Measurements from ENCODE around the gene TRAF2. TPM values are rescaled to one million over a fixed set of nuclear protein-coding genes. Genes with fewer than 3 reads are reported as not detected.

TRAF2 gene
- total RNA-seq, 2 experiments from 2014 or later, result 43.6 to 45.7 TPM

- H3K4me3 Mint-ChIP-seq, result no peak overlapping the region
- ChIA-PET CTCF (no interaction called here), POLR2A (interaction anchor here (1.0 kb wide), 1 partner anchor 10 kb away, joined by 3 read pairs; the partner anchor contains the start of gene EDF1)
- H3K4me1 Mint-ChIP-seq, result peaks cover 1% of the 10 kb centered on the region
- H3K27me3 Mint-ChIP-seq, result no peaks in the 10 kb centered on the region
- no peak for DNase-seq
- H3K27ac Mint-ChIP-seq, result no peak overlapping the region
- no peaks in the 10 kb centered on the region for H3K36me3 Mint-ChIP-seq (ENCODE audit: low read depth)
- no peaks in the 10 kb centered on the region for H3K9me3 Mint-ChIP-seq
Measured at GRCh38 chr9:136856079-136856476, 30.2 kb upstream of the TRAF2 start.

- Mint-ChIP-seq H3K36me3 (ENCODE audit: low read depth) (no peaks in the 10 kb centered on the region), H3K4me3 (no peak overlapping the region), H3K4me1 (peaks cover 1% of the 10 kb centered on the region), H3K27me3 (no peaks in the 10 kb centered on the region), H3K27ac (no peak overlapping the region), H3K9me3 (no peaks in the 10 kb centered on the region)
- ChIA-PET POLR2A (interaction anchor here (1.0 kb wide), 1 partner anchor 9 kb away, joined by 3 read pairs; the partner anchor contains the start of gene EDF1), CTCF (no interaction called here)
- no peak for DNase-seq
Measured at GRCh38 chr9:136856541-136857141, 29.7 kb upstream of the TRAF2 start.

GRCh38 chr9:136857166-136857565 is 29.1 kb upstream of the TRAF2 start:
- POLR2A ChIA-PET, result interaction anchor here (1.0 kb wide), 1 partner anchor 9 kb away, joined by 3 read pairs; the partner anchor contains the start of gene EDF1
- Mint-ChIP-seq H3K4me3 (no peak overlapping the region), H3K27ac (no peak overlapping the region), H3K4me1 (peaks cover 1% of the 10 kb centered on the region), H3K36me3 (ENCODE audit: low read depth) (peaks cover 3% of the 10 kb centered on the region), H3K9me3 (no peaks in the 10 kb centered on the region), H3K27me3 (no peaks in the 10 kb centered on the region)
- no peak for DNase-seq
- CTCF ChIA-PET, result no interaction called here

- no peaks in the 10 kb centered on the region for H3K9me3 Mint-ChIP-seq
- H3K27ac Mint-ChIP-seq, result no peak overlapping the region
- H3K27me3 Mint-ChIP-seq, result no peaks in the 10 kb centered on the region
- peaks cover 4% of the 10 kb centered on the region for H3K36me3 Mint-ChIP-seq (ENCODE audit: low read depth)
- H3K4me1 Mint-ChIP-seq, result peaks cover 1% of the 10 kb centered on the region
- H3K4me3 Mint-ChIP-seq, result no peak overlapping the region
- POLR2A ChIA-PET, result no interaction called here
- CTCF ChIA-PET, result no interaction called here
- no peak for DNase-seq
Measured at GRCh38 chr9:136857581-136858412, 28.5 kb upstream of the TRAF2 start.

GRCh38 chr9:136858452-136858843 is 27.9 kb upstream of the TRAF2 start:
- H3K4me3 Mint-ChIP-seq, result no peak overlapping the region
- peaks cover 11% of the 10 kb centered on the region for H3K36me3 Mint-ChIP-seq (ENCODE audit: low read depth)
- no peaks in the 10 kb centered on the region for H3K9me3 Mint-ChIP-seq
- H3K27me3 Mint-ChIP-seq, result no peaks in the 10 kb centered on the region
- ChIA-PET CTCF (no interaction called here), POLR2A (no interaction called here)
- H3K27ac Mint-ChIP-seq, result no peak overlapping the region
- DNase-seq, result no peak
- H3K4me1 Mint-ChIP-seq, result peaks cover 1% of the 10 kb centered on the region

- ChIA-PET POLR2A (no interaction called here), CTCF (interaction anchor here (0.5 to 0.6 kb wide), 2 partner anchors 18 to 177 kb away, joined by 3 read pairs; no protein-coding TSS in a partner anchor)
- H3K9me3 Mint-ChIP-seq, result no peaks in the 10 kb centered on the region
- DNase-seq, result no peak
- H3K27ac Mint-ChIP-seq, result no peak overlapping the region
- peaks cover 8% of the 10 kb centered on the region for H3K4me1 Mint-ChIP-seq
- no peaks in the 10 kb centered on the region for H3K27me3 Mint-ChIP-seq
- H3K36me3 Mint-ChIP-seq (ENCODE audit: low read depth), result peaks cover 17% of the 10 kb centered on the region
- no peak overlapping the region for H3K4me3 Mint-ChIP-seq
Measured at GRCh38 chr9:136858844-136859757, 27.2 kb upstream of the TRAF2 start.

- DNase-seq, result no peak
- H3K36me3 Mint-ChIP-seq (ENCODE audit: low read depth), result peaks cover 19% of the 10 kb centered on the region
- no peak overlapping the region for H3K27ac Mint-ChIP-seq
- H3K4me1 Mint-ChIP-seq, result peaks cover 17% of the 10 kb centered on the region
- ChIA-PET POLR2A (interaction anchor here (2.2 kb wide), 1 partner anchor 22 kb away, joined by 8 read pairs; no protein-coding TSS in a partner anchor), CTCF (no interaction called here)
- H3K27me3 Mint-ChIP-seq, result no peaks in the 10 kb centered on the region
- no peak overlapping the region for H3K4me3 Mint-ChIP-seq
- no peaks in the 10 kb centered on the region for H3K9me3 Mint-ChIP-seq
Measured at GRCh38 chr9:136860529-136860928, 25.8 kb upstream of the TRAF2 start.

- POLR2A ChIA-PET, result interaction anchor here (2.2 kb wide), 1 partner anchor 21 kb away, joined by 8 read pairs; no protein-coding TSS in a partner anchor
- no peak overlapping the region for H3K4me3 Mint-ChIP-seq
- CTCF ChIA-PET, result no interaction called here
Measured at GRCh38 chr9:136860933-136861873, 25.1 kb upstream of the TRAF2 start.

GRCh38 chr9:136861874-136862457 is 24.4 kb upstream of the TRAF2 start:
- ChIA-PET CTCF (no interaction called here), POLR2A (interaction anchor here (0.7 to 2.2 kb wide), 2 partner anchors 20 to 22 kb away, joined by 3 to 8 read pairs; no protein-coding TSS in a partner anchor)
- Mint-ChIP-seq H3K9me3 (no peaks in the 10 kb centered on the region), H3K36me3 (ENCODE audit: low read depth) (peaks cover 19% of the 10 kb centered on the region), H3K4me1 (peaks cover 17% of the 10 kb centered on the region), H3K27me3 (no peaks in the 10 kb centered on the region), H3K4me3 (no peak overlapping the region), H3K27ac (no peak overlapping the region)
- no peak for DNase-seq

More at GRCh38 chr9:136860933-136861873, 25.1 kb upstream of the TRAF2 start:
- Mint-ChIP-seq H3K9me3 (no peaks in the 10 kb centered on the region), H3K36me3 (ENCODE audit: low read depth) (peaks cover 19% of the 10 kb centered on the region), H3K4me1 (peaks cover 17% of the 10 kb centered on the region), H3K27ac (no peak overlapping the region), H3K27me3 (no peaks in the 10 kb centered on the region)
- no peak for DNase-seq

GRCh38 chr9:136862849-136863622 is 23.3 kb upstream of the TRAF2 start:
- Mint-ChIP-seq H3K36me3 (ENCODE audit: low read depth) (peaks cover 22% of the 10 kb centered on the region), H3K4me1 (peaks cover 21% of the 10 kb centered on the region), H3K9me3 (no peaks in the 10 kb centered on the region), H3K27me3 (no peaks in the 10 kb centered on the region), H3K27ac (no peak overlapping the region), H3K4me3 (no peak overlapping the region)
- no peak for DNase-seq
- POLR2A ChIA-PET, result interaction anchor here (0.7 kb wide), 1 partner anchor 21 kb away, joined by 3 read pairs; no protein-coding TSS in a partner anchor
- CTCF ChIA-PET, result no interaction called here

- no peak for DNase-seq
- peaks cover 21% of the 10 kb centered on the region for H3K4me1 Mint-ChIP-seq
- H3K27ac Mint-ChIP-seq, result peak overlapping the region; percentile 54
- H3K27me3 Mint-ChIP-seq, result no peaks in the 10 kb centered on the region
- POLR2A ChIA-PET, result interaction anchor here (0.7 to 1.3 kb wide), 2 partner anchors 18 to 23 kb away, joined by 4 read pairs; partner anchors contain the start of gene TRAF2
- H3K9me3 Mint-ChIP-seq, result no peaks in the 10 kb centered on the region
- no peak overlapping the region for H3K4me3 Mint-ChIP-seq
- H3K36me3 Mint-ChIP-seq (ENCODE audit: low read depth), result peaks cover 25% of the 10 kb centered on the region
- CTCF ChIA-PET, result no interaction called here
Measured at GRCh38 chr9:136863623-136864273, 22.6 kb upstream of the TRAF2 start.
